Sigmoid colon (tissue), 4 donors: ENCODE results near the gene CNOT4.

Experiments
- CTCF ChIP-seq, 4 experiments: fragments of 450-650 bp in 3 of 4; fragments of 200-600 bp in 1 of 4; IDR thresholded peaks; one replicate each; pipeline ENCODE4 v1.5.1; 2016 to 2019; ENCODE audit warnings: antibody characterized with exemption in 4 of 4, mild to moderate bottlenecking in 3 of 4, moderate library complexity in 2 of 4
- EP300 ChIP-seq, 4 donors: sonication (generic); formaldehyde crosslinking; IDR thresholded peaks; one replicate each; pipeline ENCODE4 v1.6.1; 2017; ENCODE audit warnings: antibody characterized with exemption in 4 of 4
- POLR2A ChIP-seq, 2 donors: fragments of 450-650 bp; IDR thresholded peaks; one replicate each; pipeline ENCODE4 v1.6.1; 2016; ENCODE audit warnings: antibody characterized with exemption in 2 of 2, mild to moderate bottlenecking in 2 of 2, moderate library complexity in 2 of 2

GRCh38 chr7:135349746-135350145, 160.2 kb downstream of the CNOT4 start:
- TF ChIP-seq CTCF (IDR thresholded peaks at IDR 0.05) (no peak), EP300 (IDR thresholded peaks at IDR 0.05) (no peak), POLR2A (IDR thresholded peaks at IDR 0.05) (no peak)
